ENCODE results near the gene AKT1.

The AKT1 gene

GRCh38 chr14:104777808-104778249 lies 17.7 kb downstream of the AKT1 start:
- Histone ChIP-seq H3K36me3 (replicated peaks) (peaks cover 32% of the 10 kb centered on the region), H3K4me3 (ENCODE audit: low read depth, low read length) (no peak overlapping the region), H3K27ac (no peak overlapping the region), H3K27me3 (replicated peaks) (no peaks in the 10 kb centered on the region)
- in situ Hi-C loops (cut with HindIII; ENCODE audit: low pct_ligation_motif_present, low sequenced_read_pairs), result no loop called here
- no peak for DNase-seq
- TF ChIP-seq CTCF (IDR thresholded peaks at IDR 0.05; ENCODE audit: low read depth, low read length, missing control alignments), result no peak

- Histone ChIP-seq H3K27me3 (replicated peaks) (no peaks in the 10 kb centered on the region), H3K4me3 (ENCODE audit: low read depth, low read length) (no peak overlapping the region), H3K36me3 (replicated peaks) (peaks cover 38% of the 10 kb centered on the region), H3K27ac (no peak overlapping the region)
- DNase-seq, result no peak
- peak; percentile 22 for TF ChIP-seq CTCF (IDR thresholded peaks at IDR 0.05; ENCODE audit: low read depth, low read length, missing control alignments)
- in situ Hi-C loops (cut with HindIII; ENCODE audit: low pct_ligation_motif_present, low sequenced_read_pairs), result no loop called here
These were observed 18.4 kb downstream of the AKT1 start for GRCh38 chr14:104776961-104777807.

GRCh38 chr14:104776481-104776880 lies 19.1 kb downstream of the AKT1 start:
- no peaks in the 10 kb centered on the region for H3K27me3 ChIP-seq (replicated peaks)
- no peak overlapping the region for H3K4me3 ChIP-seq (ENCODE audit: low read depth, low read length)
- no peak overlapping the region for H3K27ac ChIP-seq
- DNase-seq, result no peak
- in situ Hi-C loops (cut with HindIII; ENCODE audit: low pct_ligation_motif_present, low sequenced_read_pairs), result no loop called here
- no peak for TF ChIP-seq CTCF (IDR thresholded peaks at IDR 0.05; ENCODE audit: low read depth, low read length, missing control alignments)
- peaks cover 45% of the 10 kb centered on the region for H3K36me3 ChIP-seq (replicated peaks)

- no peak for DNase-seq
- in situ Hi-C loops (cut with HindIII; ENCODE audit: low pct_ligation_motif_present, low sequenced_read_pairs), result no loop called here
- Histone ChIP-seq H3K36me3 (replicated peaks) (peaks cover 48% of the 10 kb centered on the region), H3K27me3 (replicated peaks) (no peaks in the 10 kb centered on the region), H3K4me3 (ENCODE audit: low read depth, low read length) (no peak overlapping the region), H3K27ac (no peak overlapping the region)
- TF ChIP-seq CTCF (IDR thresholded peaks at IDR 0.05; ENCODE audit: low read depth, low read length, missing control alignments), result no peak
These were observed 20.5 kb downstream of the AKT1 start for GRCh38 chr14:104775073-104775489.

GRCh38 chr14:104774453-104775072 lies 21.0 kb downstream of the AKT1 start:
- H3K27ac ChIP-seq, result no peak overlapping the region
- in situ Hi-C loops (cut with HindIII; ENCODE audit: low pct_ligation_motif_present, low sequenced_read_pairs), result no loop called here
- DNase-seq, result no peak
- no peak overlapping the region for H3K4me3 ChIP-seq (ENCODE audit: low read depth, low read length)
- H3K36me3 ChIP-seq (replicated peaks), result peaks cover 44% of the 10 kb centered on the region
- TF ChIP-seq CTCF (IDR thresholded peaks at IDR 0.05; ENCODE audit: low read depth, low read length, missing control alignments), result no peak
- no peaks in the 10 kb centered on the region for H3K27me3 ChIP-seq (replicated peaks)

Data from brain microvascular endothelial cell (primary cell).